ENCODE results near the gene COX4I1.

COX4I1 gene

GRCh38 chr16:85799497-85800320, at the start of gene COX4I1, which contains the start of gene EMC8:
Gene COX4I1, plus strand, starts transcription at chr16:85799695. Its CDS starts 1,511 bp downstream, at chr16:85801206.
Gene EMC8, minus strand, starts transcription at chr16:85799544. Its CDS starts 249 bp downstream, at chr16:85799295.
- H3K4me3 Mint-ChIP-seq: peak within 1 kb of the TSS; percentile 92
- H3K36me3 Mint-ChIP-seq: peaks cover 15% of the 10 kb centered on the region
- peaks cover 67% of the 10 kb centered on the region for H3K4me1 Mint-ChIP-seq (ENCODE audit: low read depth)
- no peaks in the 10 kb centered on the region for H3K9me3 Mint-ChIP-seq (ENCODE audit: low read depth)
- no peaks in the 10 kb centered on the region for H3K27me3 Mint-ChIP-seq
- peak within 1 kb of the TSS; percentile 92 for H3K27ac Mint-ChIP-seq

GRCh38 chr16:85749771-85750145, 49.7 kb upstream of the COX4I1 start:
- no peaks in the 10 kb centered on the region for H3K36me3 Mint-ChIP-seq
- H3K27ac Mint-ChIP-seq: no peak overlapping the region
- peaks cover 12% of the 10 kb centered on the region for H3K4me1 Mint-ChIP-seq (ENCODE audit: low read depth)
- no peaks in the 10 kb centered on the region for H3K9me3 Mint-ChIP-seq (ENCODE audit: low read depth)
- H3K27me3 Mint-ChIP-seq: no peaks in the 10 kb centered on the region
- H3K4me3 Mint-ChIP-seq: peak overlapping the region; percentile 89

- no peaks in the 10 kb centered on the region for H3K36me3 Mint-ChIP-seq
- H3K4me1 Mint-ChIP-seq (ENCODE audit: low read depth): peaks cover 12% of the 10 kb centered on the region
- H3K27ac Mint-ChIP-seq: no peak overlapping the region
- no peaks in the 10 kb centered on the region for H3K9me3 Mint-ChIP-seq (ENCODE audit: low read depth)
- H3K4me3 Mint-ChIP-seq: peak overlapping the region; percentile 89
- H3K27me3 Mint-ChIP-seq: no peaks in the 10 kb centered on the region
Observed at GRCh38 chr16:85750146-85750826, 49.2 kb upstream of the COX4I1 start.

- Mint-ChIP-seq H3K36me3 (no peaks in the 10 kb centered on the region), H3K9me3 (ENCODE audit: low read depth) (no peaks in the 10 kb centered on the region), H3K27ac (no peak within 1 kb of the TSS), H3K27me3 (no peaks in the 10 kb centered on the region), H3K4me3 (peak within 1 kb of the TSS; percentile 89), H3K4me1 (ENCODE audit: low read depth) (peaks cover 12% of the 10 kb centered on the region)
Observed at GRCh38 chr16:85750827-85751697, 48.4 kb upstream of the COX4I1 start, which contains the start of gene C16orf74. Gene C16orf74, minus strand, starts transcription at chr16:85751096. Its CDS starts 15,879 bp downstream, at chr16:85735217.

- Mint-ChIP-seq H3K27me3 (no peaks in the 10 kb centered on the region), H3K4me3 (peak overlapping the region; percentile 70)
Observed at GRCh38 chr16:85751698-85752501, 47.6 kb upstream of the COX4I1 start.

GRCh38 chr16:85752511-85753420, 46.7 kb upstream of the COX4I1 start:
- Mint-ChIP-seq H3K36me3 (no peaks in the 10 kb centered on the region), H3K4me3 (no peak overlapping the region), H3K27ac (no peak overlapping the region), H3K27me3 (no peaks in the 10 kb centered on the region), H3K9me3 (ENCODE audit: low read depth) (no peaks in the 10 kb centered on the region), H3K4me1 (ENCODE audit: low read depth) (peaks cover 7% of the 10 kb centered on the region)

More at GRCh38 chr16:85751698-85752501, 47.6 kb upstream of the COX4I1 start:
- Mint-ChIP-seq H3K36me3 (no peaks in the 10 kb centered on the region), H3K27ac (no peak overlapping the region), H3K4me1 (ENCODE audit: low read depth) (peaks cover 11% of the 10 kb centered on the region), H3K9me3 (ENCODE audit: low read depth) (no peaks in the 10 kb centered on the region)

- Mint-ChIP-seq H3K4me3 (no peak overlapping the region), H3K27me3 (no peaks in the 10 kb centered on the region), H3K27ac (no peak overlapping the region), H3K4me1 (ENCODE audit: low read depth) (peaks cover 9% of the 10 kb centered on the region), H3K36me3 (no peaks in the 10 kb centered on the region), H3K9me3 (ENCODE audit: low read depth) (no peaks in the 10 kb centered on the region)
Observed at GRCh38 chr16:85753559-85753958, 45.9 kb upstream of the COX4I1 start.

GRCh38 chr16:85753976-85754375, 45.5 kb upstream of the COX4I1 start:
- Mint-ChIP-seq H3K27ac (no peak overlapping the region), H3K9me3 (ENCODE audit: low read depth) (no peaks in the 10 kb centered on the region), H3K4me3 (no peak overlapping the region), H3K4me1 (ENCODE audit: low read depth) (peaks cover 12% of the 10 kb centered on the region), H3K27me3 (peaks cover 2% of the 10 kb centered on the region), H3K36me3 (no peaks in the 10 kb centered on the region)

- Mint-ChIP-seq H3K27ac (no peak overlapping the region), H3K4me3 (no peak overlapping the region), H3K27me3 (peaks cover 5% of the 10 kb centered on the region), H3K4me1 (ENCODE audit: low read depth) (peaks cover 15% of the 10 kb centered on the region), H3K9me3 (ENCODE audit: low read depth) (no peaks in the 10 kb centered on the region), H3K36me3 (no peaks in the 10 kb centered on the region)
Observed at GRCh38 chr16:85754413-85754812, 45.1 kb upstream of the COX4I1 start.

- H3K4me3 Mint-ChIP-seq: no peak overlapping the region
- H3K9me3 Mint-ChIP-seq (ENCODE audit: low read depth): no peaks in the 10 kb centered on the region
- peaks cover 5% of the 10 kb centered on the region for H3K27me3 Mint-ChIP-seq
- no peak overlapping the region for H3K27ac Mint-ChIP-seq
- no peaks in the 10 kb centered on the region for H3K36me3 Mint-ChIP-seq
- H3K4me1 Mint-ChIP-seq (ENCODE audit: low read depth): peaks cover 13% of the 10 kb centered on the region
Observed at GRCh38 chr16:85755929-85756768, 43.3 kb upstream of the COX4I1 start.

- peaks cover 5% of the 10 kb centered on the region for H3K27me3 Mint-ChIP-seq
- H3K36me3 Mint-ChIP-seq: no peaks in the 10 kb centered on the region
- H3K4me1 Mint-ChIP-seq (ENCODE audit: low read depth): peaks cover 11% of the 10 kb centered on the region
- H3K27ac Mint-ChIP-seq: no peak overlapping the region
- H3K9me3 Mint-ChIP-seq (ENCODE audit: low read depth): no peaks in the 10 kb centered on the region
- no peak overlapping the region for H3K4me3 Mint-ChIP-seq
Observed at GRCh38 chr16:85757341-85757822, 42.1 kb upstream of the COX4I1 start.

GRCh38 chr16:85759136-85759535, 40.4 kb upstream of the COX4I1 start:
- peaks cover 11% of the 10 kb centered on the region for H3K4me1 Mint-ChIP-seq (ENCODE audit: low read depth)
- no peaks in the 10 kb centered on the region for H3K9me3 Mint-ChIP-seq (ENCODE audit: low read depth)
- H3K4me3 Mint-ChIP-seq: peak overlapping the region; percentile 9
- H3K36me3 Mint-ChIP-seq: no peaks in the 10 kb centered on the region
- peaks cover 5% of the 10 kb centered on the region for H3K27me3 Mint-ChIP-seq
- no peak overlapping the region for H3K27ac Mint-ChIP-seq
